ENCODE data around the gene STH. TPM values are rescaled to one million over a fixed set of nuclear protein-coding genes. Genes with fewer than 3 reads are reported as not detected.

STH gene
- total and polyA plus RNA-seq, 2 of the 4 experiments (the other 2 are of a cell fraction): not detected

- Histone ChIP-seq H4K8ac (ENCODE audit: low read depth in 2 of 2, low read length in 2 of 2) (no peak overlapping the region), H4K91ac (ENCODE audit: insufficient read depth, low read depth, low read length) (no peak overlapping the region), H2AFZ (replicated peaks; ENCODE audit: low read length, poor library complexity) (no peak overlapping the region), H3K4me1 (ENCODE audit: control insufficient read depth, insufficient read depth, low read length) (no peaks in the 10 kb centered on the region), H2BK15ac (ENCODE audit: low read depth, low read length) (no peak overlapping the region), H3K23ac (ENCODE audit: low read depth, low read length) (no peak overlapping the region), H2BK120ac (ENCODE audit: low read depth, low read length) (no peak overlapping the region), H2BK20ac (ENCODE audit: low read depth, low read length) (no peak overlapping the region), H4K5ac (ENCODE audit: low read depth, low read length) (no peak overlapping the region), H3K36me3 (ENCODE audit: control insufficient read depth, insufficient read depth, low read length) (no peaks in the 10 kb centered on the region), H3K27me3 (ENCODE audit: control insufficient read depth, insufficient read depth, low read length) (peaks cover 23% of the 10 kb centered on the region), H3K79me1 (ENCODE audit: low read depth in 1 of 2, low read length in 2 of 2) (no peaks in the 10 kb centered on the region), H4K20me1 (ENCODE audit: insufficient read depth, low read length) (no peaks in the 10 kb centered on the region), H3K56ac (ENCODE audit: extremely low read depth, insufficient read depth, low read length) (no peak overlapping the region), H3K4me3 (ENCODE audit: insufficient read depth, low read depth, low read length) (no peak overlapping the region), H2AK5ac (ENCODE audit: low read depth, low read length) (no peak overlapping the region), H3K4ac (ENCODE audit: low read depth, low read length) (no peak overlapping the region), H3K14ac (replicated peaks; ENCODE audit: low read depth, low read length) (no peak overlapping the region), H3K9ac (ENCODE audit: low read depth, low read length) (no peak overlapping the region), H3K27ac (ENCODE audit: insufficient read depth, low read length) (no peak overlapping the region), H3K9me3 (ENCODE audit: control insufficient read depth, insufficient read depth, low read length) (no peaks in the 10 kb centered on the region), H3K9me1 (ENCODE audit: insufficient read depth, low read length) (no peaks in the 10 kb centered on the region), H2BK5ac (ENCODE audit: low read depth, low read length, poor library complexity, severe bottlenecking) (no peak overlapping the region), H3K4me2 (ENCODE audit: low read depth, low read length) (no peak overlapping the region), H2AK9ac (replicated peaks; ENCODE audit: low read depth, low read length, poor library complexity) (no peak overlapping the region), H3K18ac (ENCODE audit: low read depth, low read length) (no peak overlapping the region)
- CTCF ChIA-PET: no interaction called here
- POLR2A ChIA-PET (ENCODE audit: unreplicated experiment): no interaction called here
- in situ Hi-C loops (cut with MboI; ENCODE audit: low sequenced_read_pairs) (no loop called here), intact Hi-C loops (cut with micrococcal nuclease) (no loop called here), dilution Hi-C loops (cut with HindIII; ENCODE audit: low sequenced_read_pairs, unreplicated experiment) (no loop called here)
- DNase-seq (no peak), ATAC-seq (ENCODE audit: low read depth) (no peak)
- TF ChIP-seq POLR2A (IDR thresholded peaks at IDR 0.05; ENCODE audit: low read depth, low read length) (no peak), CHD1 (IDR thresholded peaks at IDR 0.05; ENCODE audit: low read depth, low read length) (no peak), ELK1 (IDR thresholded peaks at IDR 0.05; ENCODE audit: borderline replicate concordance, low read depth, low read length) (no peak), MAZ (IDR thresholded peaks at IDR 0.05; ENCODE audit: borderline replicate concordance, low read depth, low read length) (no peak), FOS (IDR thresholded peaks at IDR 0.05; ENCODE audit: low read depth, low read length) (no peak), RCOR1 (IDR thresholded peaks at IDR 0.05; ENCODE audit: insufficient replicate concordance, low read length) (no peak), MAFK (IDR thresholded peaks at IDR 0.05; ENCODE audit: low read depth, low read length) (no peak), USF2 (IDR thresholded peaks at IDR 0.05; ENCODE audit: low read depth, low read length) (no peak), NFE2L2 (IDR thresholded peaks at IDR 0.05; ENCODE audit: low read depth, low read length) (no peak), RAD21 (IDR thresholded peaks at IDR 0.05; ENCODE audit: low read length) (no peak), MXI1 (IDR thresholded peaks at IDR 0.05; ENCODE audit: borderline replicate concordance, low read depth, low read length) (no peak), RFX5 (IDR thresholded peaks at IDR 0.05; ENCODE audit: low read depth, low read length) (no peak), CTCF (conservative IDR thresholded peaks at IDR 0.05; ENCODE audit: low read depth, low read length) (no peak)
- BruUV-seq (replicated peaks): no TSS peak
- WGBS, 2 experiments (ENCODE audit: extremely low coverage in 2 of 2, insufficient read length in 1 of 2): 69% methylated on average over 7 of the region's 9 CpGs; no CpG with 5 or more reads in 1 of the 2 experiments
Measured at GRCh38 chr17:45958307-45958706, 40.7 kb upstream of the STH start.

All from IMR-90 (cell line).